GM21381 (cell line): Measurements from ENCODE around the gene USP34.
"Not testable (repeated sequence)": the region's sequence is repeated elsewhere in the genome, so short reads cannot be mapped to it uniquely, and the experiment has no call there.

Source experiments
- ATAC-seq: cut with Tn5 transposase; IDR thresholded peaks from one replicate; pipeline ENCODE4 v1.9.1; 2021; ENCODE audit warnings: mild to moderate bottlenecking, moderate library complexity; ENCODE audit not compliant: unreplicated experiment

USP34 gene

DNA sequence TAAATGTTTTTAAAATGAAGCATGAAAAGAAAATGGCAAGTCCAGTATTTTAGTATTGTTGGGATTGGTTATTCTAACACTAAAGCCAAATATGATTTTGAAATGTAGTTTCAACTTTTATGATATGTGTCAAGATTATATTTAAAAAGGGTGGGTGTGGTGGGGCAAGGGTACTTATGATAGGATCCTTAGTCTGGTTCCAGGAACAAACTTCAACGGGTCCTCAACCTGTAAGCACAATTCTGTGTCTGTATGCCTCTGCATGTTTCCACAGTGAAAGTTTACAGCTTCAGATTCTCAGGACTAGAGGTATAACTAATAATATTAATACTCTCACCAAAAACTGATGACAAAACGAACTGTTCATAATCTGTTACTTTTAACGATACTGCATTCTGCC, 5.8 kb downstream of the USP34 start:
- no peak for ATAC-seq

DNA sequence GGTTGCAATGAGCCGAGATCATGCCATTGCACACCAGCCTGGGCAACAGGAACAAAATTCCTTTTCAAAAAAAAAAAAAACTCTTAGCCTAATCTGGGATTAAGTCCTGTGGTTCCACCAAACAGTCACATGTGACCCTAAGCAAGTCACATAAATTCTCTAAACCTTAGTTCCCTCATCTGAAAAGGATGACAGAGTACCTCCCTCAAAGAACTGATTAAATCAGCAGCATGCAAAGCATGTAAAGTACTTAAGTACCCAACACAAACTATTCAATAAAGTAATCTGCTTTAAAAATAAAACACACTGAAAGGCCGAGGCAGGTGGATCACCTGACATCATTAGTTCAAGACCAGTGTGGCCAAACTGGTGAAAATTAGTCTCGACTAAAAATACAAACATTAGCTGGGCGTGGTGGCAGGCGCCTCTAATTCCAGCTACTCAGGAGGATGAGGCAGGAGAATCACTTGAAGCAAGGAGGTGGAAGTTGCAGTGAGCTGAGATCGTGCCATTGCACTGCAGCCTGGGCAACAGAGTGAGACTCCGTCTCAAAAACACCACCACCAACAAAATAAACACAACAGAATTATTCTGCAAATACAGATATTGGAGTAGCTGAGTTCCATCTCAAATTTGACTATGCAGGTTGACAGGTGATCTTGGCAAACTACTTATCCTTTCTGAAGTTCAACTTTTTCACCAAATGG, 7.0 kb downstream of the USP34 start:
- no peak for ATAC-seq

DNA sequence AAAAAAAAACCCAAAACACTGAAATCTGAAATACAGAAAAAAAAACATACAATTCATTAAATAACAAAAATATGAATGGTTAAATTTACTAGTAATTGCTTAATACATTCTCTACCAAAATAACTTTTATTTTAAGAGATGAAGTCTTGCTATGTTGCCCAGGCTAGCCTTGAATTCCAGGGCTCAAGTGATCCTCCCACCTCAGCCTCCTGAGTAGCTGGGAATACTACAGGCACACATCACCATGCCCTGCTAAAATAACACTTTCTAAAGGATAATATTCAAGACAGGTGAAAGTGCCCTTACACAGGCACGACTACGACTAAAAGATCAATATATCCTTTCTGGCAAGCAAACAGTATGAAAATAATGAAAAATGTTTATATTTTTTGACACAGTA, 9.5 kb downstream of the USP34 start:
- ATAC-seq: no peak

DNA sequence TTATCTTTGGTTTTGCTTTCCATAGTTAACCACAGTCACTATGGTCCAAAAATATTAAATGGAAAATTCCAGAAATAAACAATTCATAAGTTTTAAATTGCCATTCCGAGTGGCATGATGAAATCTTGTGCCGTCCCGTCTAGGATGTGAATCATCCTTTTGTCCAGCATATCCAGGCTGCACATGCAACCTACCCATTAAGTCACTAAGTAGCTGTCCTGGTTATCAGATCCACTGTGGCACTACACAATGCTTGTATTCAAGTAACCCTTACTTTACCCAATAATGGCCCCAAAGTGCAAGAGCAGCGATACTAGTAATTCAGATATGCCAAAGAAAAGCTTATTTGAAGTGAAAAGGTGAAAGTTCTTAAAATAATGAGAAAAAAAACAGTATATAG, 10.7 kb downstream of the USP34 start:
- ATAC-seq: no peak

DNA sequence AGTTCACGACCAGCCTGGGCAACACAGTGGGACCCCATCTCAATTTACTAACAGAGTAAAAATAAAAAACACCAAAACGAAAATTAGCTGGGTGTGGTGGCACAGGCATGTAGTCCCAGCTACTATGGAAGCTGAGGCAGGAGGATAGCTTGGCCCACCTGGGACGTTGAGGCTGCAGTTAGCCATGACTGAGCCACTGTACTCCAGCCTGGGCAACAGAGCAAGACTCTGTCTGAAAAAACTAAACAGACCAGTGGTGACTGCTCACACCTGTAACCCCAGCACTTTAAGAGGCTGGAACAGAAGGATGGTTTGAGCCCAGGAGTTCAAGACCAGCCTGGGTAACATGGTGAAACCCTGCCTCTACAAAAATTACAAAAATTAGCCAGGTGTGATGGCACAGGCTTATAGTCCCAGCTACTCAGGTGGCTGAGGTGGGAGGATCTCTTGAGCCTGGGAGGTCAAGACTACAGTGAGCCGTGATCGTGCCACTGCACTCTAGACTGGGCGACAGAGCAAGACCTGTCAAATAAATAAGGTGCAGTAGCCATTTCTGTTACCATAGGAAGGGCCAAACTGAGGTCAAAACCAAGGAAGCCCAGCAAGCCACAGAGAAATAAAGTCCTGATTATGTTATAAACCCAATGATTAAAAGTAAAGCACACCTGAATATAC, 14.0 kb downstream of the USP34 start:
- ATAC-seq: no peak

DNA sequence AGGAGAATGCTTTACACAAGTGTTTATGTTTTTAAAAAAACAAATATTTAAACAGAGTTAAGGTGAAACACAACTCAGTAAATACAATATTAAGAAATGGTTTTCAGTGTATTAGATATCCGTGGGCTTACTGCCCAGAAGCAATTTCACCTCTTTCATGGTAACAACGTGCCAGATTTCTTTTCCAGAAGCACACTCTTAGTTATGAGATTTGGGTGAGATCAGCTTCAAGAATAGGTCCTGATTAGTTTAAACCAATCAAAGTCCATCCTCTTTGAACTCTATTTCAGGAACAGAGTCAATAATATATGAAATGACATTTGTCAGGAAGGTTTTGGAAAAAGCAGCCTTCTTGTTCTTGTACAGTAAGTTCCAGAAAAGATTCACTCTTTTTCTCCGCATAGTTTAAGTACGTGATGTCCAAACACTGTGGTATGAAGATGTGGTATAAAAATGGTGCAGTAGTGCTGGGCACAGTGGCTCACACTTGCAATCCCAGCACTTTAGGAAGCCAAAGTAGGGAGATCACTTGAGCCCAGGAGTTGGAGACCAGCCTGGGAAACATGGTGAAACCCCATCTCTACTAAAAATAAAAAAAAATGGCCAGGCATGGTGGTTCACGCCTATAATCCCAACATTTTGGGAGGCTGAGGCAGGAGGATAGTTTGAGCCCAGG, 14.7 kb downstream of the USP34 start:
- no peak for ATAC-seq

DNA sequence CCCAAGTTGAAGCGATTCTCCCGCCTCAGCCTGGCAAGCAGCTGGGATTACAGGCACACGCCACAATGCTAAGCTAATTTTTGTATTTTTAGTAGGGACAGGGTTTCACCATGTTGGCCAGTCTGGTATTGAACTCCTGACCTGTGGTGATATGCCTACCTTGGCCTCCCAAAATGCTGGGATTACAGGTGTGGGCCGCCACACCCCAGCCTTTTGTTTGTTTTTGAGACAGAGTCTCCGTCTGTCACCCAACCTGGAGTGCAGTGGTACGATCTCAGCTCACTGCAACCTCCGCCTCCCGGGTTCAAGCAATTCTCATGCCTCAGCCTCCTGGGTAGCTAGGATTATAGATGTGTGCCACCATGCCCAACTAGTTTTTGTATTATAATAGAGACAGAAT, 15.9 kb downstream of the USP34 start:
- ATAC-seq: not testable (repeated sequence)

DNA sequence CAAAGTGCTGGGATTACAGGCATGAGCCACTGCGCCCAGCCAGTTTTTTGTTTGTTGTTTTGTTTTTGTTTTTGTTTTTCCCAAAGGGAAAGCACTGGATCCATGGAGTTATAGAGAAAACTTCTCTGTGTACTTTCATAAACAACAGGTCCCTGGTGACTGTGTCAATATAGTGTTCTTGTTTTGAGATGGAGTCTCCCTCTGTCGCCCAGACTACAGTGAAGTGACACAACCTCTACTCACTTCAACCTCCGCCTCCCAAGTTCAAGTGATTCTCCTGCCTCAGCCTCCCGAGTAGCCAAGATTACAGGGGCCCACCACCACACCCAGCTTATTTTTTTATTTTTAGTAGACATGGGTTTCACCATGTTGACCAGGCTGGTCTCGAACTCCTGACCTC, 16.5 kb downstream of the USP34 start:
- ATAC-seq: no peak

DNA sequence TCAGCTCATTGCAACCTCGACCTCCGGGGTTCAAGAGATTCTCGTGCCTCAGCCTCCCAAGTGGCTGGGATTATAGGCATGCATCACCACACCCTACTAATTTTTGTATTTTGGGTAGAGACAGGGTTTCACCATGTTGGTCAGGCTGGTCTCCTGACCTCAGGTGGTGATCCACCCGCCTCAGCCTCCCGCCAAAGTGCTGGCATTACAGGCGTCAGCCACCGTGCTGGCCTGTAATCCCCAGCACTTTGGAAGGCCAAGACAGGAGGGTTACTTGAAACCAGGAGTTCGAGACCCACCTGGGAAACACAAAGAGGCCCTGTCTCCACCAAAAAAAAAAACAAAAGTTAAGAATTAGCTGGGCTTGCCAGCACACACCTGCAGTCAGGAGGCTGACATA, 18.5 kb downstream of the USP34 start:
- ATAC-seq: no peak

DNA sequence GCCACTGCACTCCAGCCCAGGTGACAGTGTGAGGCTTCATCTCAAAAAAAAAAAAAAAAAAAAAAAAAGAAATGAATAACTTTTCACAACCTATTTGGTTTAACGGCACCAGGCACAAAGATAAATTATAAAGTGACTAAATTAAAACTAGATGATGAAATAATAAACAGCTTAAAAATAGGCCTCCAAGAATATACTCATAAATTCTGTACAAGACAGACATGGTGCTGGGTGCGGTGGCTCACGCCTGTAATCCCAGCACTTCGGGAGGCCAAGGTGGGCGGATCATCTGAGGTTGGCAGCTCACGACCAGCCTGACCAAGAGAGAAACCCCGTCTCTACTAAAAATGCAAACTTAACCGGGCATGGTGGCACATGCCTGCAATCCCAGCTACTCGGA, 19.7 kb downstream of the USP34 start:
- ATAC-seq: no peak

DNA sequence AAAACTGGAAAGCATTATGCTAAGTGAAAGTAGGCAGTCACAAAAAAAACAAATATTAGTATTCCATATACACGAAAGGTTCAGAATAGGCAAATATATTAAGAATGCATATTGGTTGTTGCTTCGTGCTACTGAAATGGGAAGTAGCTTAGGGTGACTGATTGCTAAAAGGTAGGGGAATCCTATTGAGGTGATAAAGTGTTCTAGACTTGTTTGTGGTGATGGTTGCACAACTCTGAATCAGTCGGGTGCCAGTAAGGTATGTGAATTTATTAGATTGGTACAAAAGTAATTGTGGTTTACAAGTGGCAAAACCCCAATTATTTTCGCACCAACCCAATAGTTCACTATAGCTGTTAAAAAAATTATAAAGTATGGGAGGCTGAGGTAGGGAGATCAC, 20.7 kb downstream of the USP34 start:
- no peak for ATAC-seq

DNA sequence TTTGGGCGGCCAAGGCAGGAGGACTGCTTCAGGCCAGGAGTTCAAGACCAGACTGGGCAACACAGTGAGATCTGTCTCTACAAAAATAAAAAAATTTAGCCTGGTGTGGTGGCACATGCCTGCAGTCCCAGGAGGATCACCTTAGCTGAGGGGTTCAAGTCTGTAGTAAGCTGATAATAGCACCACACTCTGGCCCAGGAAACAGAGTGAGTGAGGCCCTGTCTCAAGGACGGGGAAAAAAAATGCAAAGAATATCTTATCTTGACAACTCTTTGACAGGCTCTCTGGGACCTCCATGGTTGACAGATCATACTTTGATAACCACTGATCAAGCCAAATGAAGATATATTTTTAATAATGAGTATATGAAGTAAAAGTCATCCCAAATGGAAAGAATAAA, 22.7 kb downstream of the USP34 start:
- no peak for ATAC-seq

DNA sequence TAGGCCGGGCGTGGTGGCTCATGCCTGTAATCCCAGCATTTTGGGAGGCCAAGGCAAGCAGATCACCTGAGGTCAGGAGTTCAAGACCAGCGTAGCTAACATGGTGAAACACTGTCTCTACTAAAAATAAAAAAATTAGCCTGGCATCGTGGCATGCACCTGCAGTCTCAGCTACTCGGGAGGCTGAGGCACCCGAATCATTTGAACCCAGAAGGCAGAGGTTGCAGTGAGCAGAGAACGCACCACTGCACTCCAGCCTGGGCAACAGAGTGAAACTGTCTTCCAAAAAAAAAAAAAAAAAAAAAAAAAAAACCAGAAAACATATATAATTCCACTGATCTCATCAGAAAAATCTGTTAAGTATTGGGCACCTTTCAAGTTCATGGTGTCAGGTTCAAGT, 23.9 kb downstream of the USP34 start:
- not testable (repeated sequence) for ATAC-seq

DNA sequence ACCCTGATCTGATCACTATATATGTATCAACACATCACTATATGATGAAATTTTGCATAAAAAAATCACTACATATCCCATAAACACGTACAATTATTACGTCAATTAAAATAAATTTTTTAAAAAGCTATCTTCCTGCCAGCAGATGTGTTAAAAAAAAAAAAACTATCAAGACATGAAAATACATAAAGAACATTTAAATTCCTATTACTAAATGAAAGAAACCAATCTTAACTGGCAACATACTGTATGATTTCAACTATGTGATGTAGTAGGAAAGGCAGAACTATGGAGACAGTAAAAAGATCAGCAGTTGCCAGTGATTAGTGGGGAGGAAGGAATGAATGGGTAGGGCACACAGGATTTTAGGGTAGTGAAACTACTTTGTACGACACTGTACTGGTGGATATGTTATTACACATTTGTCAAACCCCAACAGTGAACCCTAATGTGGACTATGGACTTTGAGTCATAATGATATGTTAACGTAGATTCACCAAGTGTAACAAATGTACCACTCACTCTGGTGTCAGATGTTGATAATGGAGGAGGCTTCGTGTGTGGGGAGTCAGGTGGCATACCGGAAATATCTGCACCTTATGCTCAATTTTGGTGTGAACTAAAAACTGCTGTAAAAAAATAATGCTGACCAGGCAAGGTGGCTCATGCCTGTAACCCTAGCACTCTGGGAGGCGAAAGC, 27.4 kb downstream of the USP34 start:
- peak; percentile 87 for ATAC-seq

DNA sequence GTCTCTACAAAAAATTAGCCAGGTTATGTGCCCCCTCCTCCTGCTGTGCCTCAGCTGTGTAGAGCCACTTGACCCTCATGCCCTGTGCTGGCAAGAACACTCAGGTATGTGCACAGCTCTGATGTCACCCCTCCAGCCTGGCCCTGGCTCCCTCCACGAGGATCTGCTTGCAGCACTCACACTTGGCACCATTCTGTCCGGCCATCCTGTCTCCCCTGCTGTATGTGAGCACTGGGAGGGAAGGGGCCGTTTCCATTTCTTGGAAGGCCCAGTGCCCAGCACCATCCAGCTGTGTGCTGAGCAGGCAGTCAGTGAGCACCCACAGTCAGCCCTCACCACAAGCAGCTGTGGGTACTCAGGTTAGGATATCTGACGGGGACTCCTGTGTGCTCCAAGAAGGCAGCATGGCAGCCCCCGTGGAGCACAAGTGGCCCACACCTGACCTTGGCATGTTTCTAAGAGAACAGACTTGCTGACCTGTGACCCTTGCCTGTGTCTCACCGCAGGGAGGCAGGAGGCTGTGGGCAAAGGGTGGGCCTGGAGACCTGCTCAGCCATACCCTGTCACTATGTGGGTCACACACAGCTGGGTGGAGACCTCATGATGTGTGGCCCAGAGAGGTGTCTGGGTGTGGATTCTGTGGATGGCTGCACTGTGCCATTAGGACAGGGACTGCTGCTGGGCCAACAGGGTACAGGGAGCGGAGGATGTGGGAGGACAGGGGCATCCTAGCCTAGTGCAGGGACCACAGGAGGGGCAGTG, 31.5 kb downstream of the USP34 start:
- ATAC-seq: no peak

DNA sequence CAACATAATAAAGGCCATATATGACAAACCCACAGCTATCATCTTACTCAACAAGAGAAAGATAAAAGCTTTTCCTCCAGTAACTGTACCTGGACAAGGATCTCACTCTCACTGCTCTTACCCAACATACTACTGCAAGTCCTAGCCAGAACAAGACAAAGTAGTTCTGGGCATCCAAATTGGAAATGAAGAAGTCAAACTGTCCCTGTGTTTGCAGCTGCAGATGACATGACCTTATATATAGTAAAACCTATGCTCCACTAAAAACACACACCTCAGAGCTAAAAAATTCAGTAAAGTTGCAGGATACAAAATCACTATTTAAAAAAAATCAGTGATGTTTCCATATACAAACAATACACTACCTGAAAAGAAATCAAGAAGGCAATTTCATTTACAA, 32.2 kb downstream of the USP34 start:
- no peak for ATAC-seq

DNA sequence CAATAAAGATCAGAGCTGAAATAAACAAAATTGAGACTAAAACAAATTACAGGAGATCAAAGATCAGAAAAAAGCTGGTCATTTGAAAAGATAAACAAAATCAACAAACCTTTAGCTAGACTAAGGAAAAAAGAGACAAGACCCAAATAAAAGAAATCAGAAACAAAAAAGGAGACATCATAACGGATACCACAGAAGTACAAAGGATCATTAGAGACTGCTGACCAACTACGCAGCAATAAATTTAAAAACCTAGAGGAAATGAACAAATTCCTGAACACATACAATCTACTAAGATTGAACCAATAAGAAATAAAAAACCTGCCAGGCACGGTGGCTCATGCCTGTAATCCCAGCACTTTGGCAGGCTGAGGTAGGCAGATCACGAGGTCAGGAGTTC, 33.7 kb downstream of the USP34 start:
- ATAC-seq: no peak

DNA sequence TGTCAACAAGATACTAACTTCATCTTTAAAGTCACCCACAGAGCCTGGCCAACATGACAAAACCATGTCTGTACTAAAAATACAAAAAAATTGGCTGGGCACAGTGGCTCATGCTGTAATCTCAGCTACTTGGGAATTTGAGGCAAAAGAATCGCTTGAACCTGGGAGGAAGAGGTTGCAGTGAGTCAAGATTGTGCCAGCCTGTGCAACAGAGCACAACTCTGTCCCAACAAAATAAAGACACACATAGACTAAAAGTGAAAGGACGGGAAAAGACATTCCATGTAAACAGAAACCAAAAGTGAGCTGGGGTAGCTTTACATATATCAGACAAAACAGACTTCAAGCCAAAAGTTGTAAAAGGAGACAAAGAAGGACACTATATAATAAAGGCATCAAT, 34.8 kb downstream of the USP34 start:
- ATAC-seq: no peak

DNA sequence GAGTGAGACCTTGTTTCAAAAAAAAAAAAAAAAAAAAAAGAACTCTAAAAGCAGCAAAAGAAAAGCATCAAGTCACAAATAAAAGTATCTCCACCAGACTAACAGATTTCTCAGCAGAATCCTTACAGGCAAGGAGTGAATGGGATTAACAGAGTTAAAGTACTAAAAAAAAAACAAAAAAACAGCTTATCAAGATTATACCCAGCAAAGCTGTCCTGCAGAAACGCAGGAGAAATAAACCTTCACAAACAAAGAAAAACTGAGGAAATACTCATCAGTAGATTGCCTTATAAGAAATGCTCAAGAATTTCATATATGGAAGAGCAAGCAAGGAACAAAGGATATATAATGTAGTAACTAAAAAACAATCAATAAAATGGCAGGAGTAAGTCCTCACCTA, 35.6 kb downstream of the USP34 start:
- ATAC-seq: no peak

DNA sequence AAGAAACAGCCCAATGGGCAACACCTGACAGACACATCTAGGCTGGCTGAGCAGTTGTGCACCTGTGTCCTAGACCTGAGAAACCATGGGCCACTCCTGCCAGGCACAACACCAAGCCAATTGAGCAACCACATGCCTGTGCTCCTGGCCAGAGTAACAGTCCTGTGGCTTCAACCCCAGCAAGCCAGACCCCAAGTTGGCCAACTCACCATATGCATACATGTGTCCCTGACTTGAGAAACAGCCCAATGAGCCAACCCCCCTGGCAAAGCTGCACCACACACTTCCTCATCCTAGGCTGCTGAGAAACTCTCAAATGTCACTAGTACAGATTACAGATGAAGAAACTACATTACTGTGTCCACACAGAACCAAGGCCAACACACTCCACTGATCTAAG, 36.6 kb downstream of the USP34 start:
- no peak for ATAC-seq

DNA sequence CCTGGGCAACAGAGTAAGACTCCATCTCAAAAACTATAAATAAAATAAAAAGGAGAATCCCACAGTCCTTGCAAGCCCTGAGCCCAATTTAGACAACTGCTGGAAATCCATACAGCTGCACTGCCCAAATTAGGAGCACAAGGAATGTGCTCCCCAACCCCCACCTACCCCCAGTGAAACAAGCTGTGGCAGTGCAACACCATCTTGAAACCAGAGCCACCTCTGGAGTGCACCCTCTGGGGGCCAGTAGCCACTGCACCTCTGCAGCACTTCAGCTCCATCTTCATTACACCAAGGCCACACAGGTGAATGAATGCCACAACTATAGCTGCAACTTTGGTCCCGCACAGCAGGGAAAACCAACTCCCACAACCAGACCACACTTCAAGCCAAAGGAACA, 37.3 kb downstream of the USP34 start:
- no peak for ATAC-seq
